Myometrial cell (primary cell): Measurements from ENCODE around the gene LETM1. TPM values are rescaled to one million over a fixed set of nuclear protein-coding genes. Genes with fewer than 3 reads are reported as not detected.

Experiments used
- total RNA-seq: library from RNA; depleted of rRNA; stranded (reverse); fragments of >200 nt; gene quantifications from 2 replicates; pipeline ENCODE4 v1.2.3, GENCODE V29; 2015

The LETM1 gene
- 32.8 and 44.1 TPM in 2 replicates for total RNA-seq

GRCh38 chr4:1856071-1856942, at the start of gene LETM1:
Gene LETM1 (minus strand): TSS chr4:1856156. CDS start chr4:1855950, 206 bp downstream.

GRCh38 chr4:1870578-1871443, 14.9 kb upstream of the LETM1 start, which contains the start of gene NSD2:
Gene NSD2 (plus strand): TSS chr4:1871393. CDS start chr4:1900655, 29,262 bp downstream.

GRCh38 chr4:1792832-1793495, 63.0 kb downstream of the LETM1 start, which contains the start of gene FGFR3:
Gene FGFR3 (plus strand): TSS chr4:1793293. CDS start chr4:1793935, 642 bp downstream.

Other genes starting within 250 kb of the LETM1 start
- gene FAM53A, start 171.8 kb downstream of the LETM1 start, total RNA-seq: 2.3 and 5.5 TPM in 2 replicates
- 50.7 and 60.3 TPM in 2 replicates for gene SLBP, start 143.8 kb downstream of the LETM1 start, total RNA-seq
- 50.7 and 63.4 TPM in 2 replicates for gene TMEM129, start 134.8 kb downstream of the LETM1 start, total RNA-seq
- 42.4 and 45.5 TPM in 2 replicates for gene TACC3, start 134.6 kb downstream of the LETM1 start, total RNA-seq
- 0.29 and 0.89 TPM in 2 replicates for gene FGFR3, start 62.9 kb downstream of the LETM1 start, total RNA-seq
- 49.6 and 56.0 TPM in 2 replicates for gene NSD2, start 15.2 kb upstream of the LETM1 start, total RNA-seq
- gene NELFA, start 152.8 kb upstream of the LETM1 start, total RNA-seq: 11.5 and 25.7 TPM in 2 replicates
- under 0.01 TPM in 1 of 2 replicates, not detected in the other for gene NAT8L, start 203.2 kb upstream of the LETM1 start, total RNA-seq